ENCODE data around the gene SULT1A4. TPM values are rescaled to one million over a fixed set of nuclear protein-coding genes. Genes with fewer than 3 reads are reported as not detected.
A peak's percentile ranks its signal among the peaks of the same experiment; 100 is the strongest.
"Not testable (repeated sequence)": the region's sequence is repeated elsewhere in the genome, so short reads cannot be mapped to it uniquely, and the experiment has no call there.

Gene SULT1A4
- total and polyA plus RNA-seq, 7 donors: 2.0 to 132 (median 35.8) TPM; not detected in 1

DNA sequence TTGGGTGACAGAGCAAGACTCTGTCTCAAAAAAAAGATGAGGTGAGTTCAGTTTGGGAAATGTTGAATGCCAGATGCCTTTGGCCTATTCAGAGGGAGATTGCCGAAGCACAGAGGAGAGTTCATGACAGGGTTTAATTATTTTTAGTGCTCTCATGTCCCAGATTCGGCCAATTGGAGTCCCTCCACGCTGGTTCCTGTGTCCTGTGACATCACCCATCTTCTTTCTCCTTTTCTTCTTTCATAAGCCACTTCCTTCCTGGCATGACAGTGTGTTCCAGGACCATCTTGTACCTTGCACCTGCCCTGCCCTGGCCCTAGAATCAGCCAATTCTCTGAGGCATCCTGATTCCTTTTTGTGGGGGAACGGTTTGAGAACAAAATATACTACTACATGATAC is 12.4 kb downstream of the SULT1A4 start:
- H3K36me3 ChIP-seq; H3K4me3 ChIP-seq; intact Hi-C loops (cut with DNase I); H3K27ac ChIP-seq; DNase-seq; H3K9me3 ChIP-seq; H3K27me3 ChIP-seq; H3K4me1 ChIP-seq: not testable (repeated sequence)
- no CpG with 5 or more reads among the region's 4 CpGs for WGBS, 2 donors

DNA sequence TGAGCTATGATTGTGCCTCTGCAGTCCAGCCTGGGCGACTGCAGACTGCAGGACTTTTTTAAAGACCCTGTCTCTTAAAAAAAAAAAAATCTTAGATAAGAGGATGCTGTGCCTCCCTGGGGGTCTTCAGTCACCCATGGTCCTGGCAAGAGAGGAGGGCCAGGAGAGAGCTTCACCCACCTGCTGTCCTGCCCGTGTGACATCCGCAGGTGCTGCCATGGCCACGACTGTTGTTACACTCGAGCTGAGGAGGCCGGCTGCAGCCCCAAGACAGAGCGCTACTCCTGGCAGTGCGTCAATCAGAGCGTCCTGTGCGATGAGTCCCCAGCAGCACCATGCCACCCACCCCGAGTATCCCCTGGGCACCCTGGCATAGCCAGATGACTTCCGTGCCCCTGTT is 22.6 kb downstream of the SULT1A4 start:
- H3K4me1 ChIP-seq; H3K27ac ChIP-seq; H3K4me3 ChIP-seq; H3K36me3 ChIP-seq; H3K27me3 ChIP-seq; H3K9me3 ChIP-seq; intact Hi-C loops (cut with DNase I): not testable (repeated sequence)
- DNase-seq: peak; percentile 21
- 84 to 88% methylated on average over 6 to 7 of the region's 12 CpGs for WGBS, 2 donors

- H3K27me3 ChIP-seq; H3K36me3 ChIP-seq; intact Hi-C loops (cut with DNase I); H3K4me1 ChIP-seq; H3K27ac ChIP-seq; H3K4me3 ChIP-seq; H3K9me3 ChIP-seq; DNase-seq: not testable (repeated sequence)
- 95 to 98% methylated on average over 2 of the region's 6 CpGs for WGBS, 2 donors
Measured at GRCh38 chr16:29506308-29506707, 46.6 kb downstream of the SULT1A4 start, which contains the start of gene NPIPB12. NPIPB12 (minus strand) TSS chr16:29506408.

Small RNA genes lying within 50 kb of the gene (small RNA-seq; reads per million reads assigned to genes)
- gene AC133555.2: 0 reads per million in 3 donors

Other genes with a start within 250 kb of the SULT1A4 start
- gene NPIPB11, start 53.2 kb upstream of the SULT1A4 start, total RNA-seq: 1 to 10 TPM; 1.1 to 2.2 (median 1.6) TPM
- gene NPIPB11, start 53.2 kb upstream of the SULT1A4 start, polyA plus RNA-seq: 1 to 10 TPM in 1 of 3 donors, under 1 TPM in 2; under 0.01 to 1.8 (median 0.23) TPM
- 10 to 100 TPM in 3 of 4 donors, 1 to 10 TPM in 1; 9.4 to 17.1 (median 13.2) TPM for gene BOLA2, start 5.6 kb upstream of the SULT1A4 start, total RNA-seq
- 10 to 100 TPM; 32.4 to 39.1 (median 36.6) TPM for gene BOLA2, start 5.6 kb upstream of the SULT1A4 start, polyA plus RNA-seq
- gene SLX1B, start 5.4 kb upstream of the SULT1A4 start, total RNA-seq: 10 to 100 TPM in 3 of 4 donors, 1 to 10 TPM in 1; 3.0 to 18.3 (median 11.8) TPM
- 10 to 100 TPM; 21.6 to 44.4 (median 37.5) TPM for gene SLX1B, start 5.4 kb upstream of the SULT1A4 start, polyA plus RNA-seq
- 10 to 100 TPM; 12.8 to 81.7 (median 38.0) TPM for gene NPIPB12, start 46.5 kb downstream of the SULT1A4 start, total RNA-seq
- 10 to 100 TPM in 2 of 3 donors, 1 to 10 TPM in 1; 9.0 to 65.3 (median 11.8) TPM for gene NPIPB12, start 46.5 kb downstream of the SULT1A4 start, polyA plus RNA-seq
- 1 to 10 TPM in 2 of 4 donors, under 1 TPM in 2; 0.28 to 1.6 (median 0.94) TPM for gene SPN, start 203.3 kb downstream of the SULT1A4 start, total RNA-seq
- 10 to 100 TPM in 1 of 3 donors, 1 to 10 TPM in 1, under 1 TPM in 1; 0.60 to 13.3 (median 6.7) TPM for gene SPN, start 203.3 kb downstream of the SULT1A4 start, polyA plus RNA-seq
- gene QPRT, start 219.3 kb downstream of the SULT1A4 start, total RNA-seq: 10 to 100 TPM in 2 of 4 donors, 1 to 10 TPM in 2; 4.3 to 11.1 (median 7.4) TPM
- 10 to 100 TPM; 22.2 to 40.5 (median 34.7) TPM for gene QPRT, start 219.3 kb downstream of the SULT1A4 start, polyA plus RNA-seq

All from sigmoid colon (tissue), 7 donors.